GM21737 (cell line): ENCODE measurements around the gene DDR1.

Experiments
- ATAC-seq: cut with Tn5 transposase; IDR thresholded peaks from one replicate; pipeline ENCODE4 v1.9.1; 2021; ENCODE audit warnings: mild to moderate bottlenecking, moderate library complexity; ENCODE audit not compliant: unreplicated experiment

DDR1 gene

DNA sequence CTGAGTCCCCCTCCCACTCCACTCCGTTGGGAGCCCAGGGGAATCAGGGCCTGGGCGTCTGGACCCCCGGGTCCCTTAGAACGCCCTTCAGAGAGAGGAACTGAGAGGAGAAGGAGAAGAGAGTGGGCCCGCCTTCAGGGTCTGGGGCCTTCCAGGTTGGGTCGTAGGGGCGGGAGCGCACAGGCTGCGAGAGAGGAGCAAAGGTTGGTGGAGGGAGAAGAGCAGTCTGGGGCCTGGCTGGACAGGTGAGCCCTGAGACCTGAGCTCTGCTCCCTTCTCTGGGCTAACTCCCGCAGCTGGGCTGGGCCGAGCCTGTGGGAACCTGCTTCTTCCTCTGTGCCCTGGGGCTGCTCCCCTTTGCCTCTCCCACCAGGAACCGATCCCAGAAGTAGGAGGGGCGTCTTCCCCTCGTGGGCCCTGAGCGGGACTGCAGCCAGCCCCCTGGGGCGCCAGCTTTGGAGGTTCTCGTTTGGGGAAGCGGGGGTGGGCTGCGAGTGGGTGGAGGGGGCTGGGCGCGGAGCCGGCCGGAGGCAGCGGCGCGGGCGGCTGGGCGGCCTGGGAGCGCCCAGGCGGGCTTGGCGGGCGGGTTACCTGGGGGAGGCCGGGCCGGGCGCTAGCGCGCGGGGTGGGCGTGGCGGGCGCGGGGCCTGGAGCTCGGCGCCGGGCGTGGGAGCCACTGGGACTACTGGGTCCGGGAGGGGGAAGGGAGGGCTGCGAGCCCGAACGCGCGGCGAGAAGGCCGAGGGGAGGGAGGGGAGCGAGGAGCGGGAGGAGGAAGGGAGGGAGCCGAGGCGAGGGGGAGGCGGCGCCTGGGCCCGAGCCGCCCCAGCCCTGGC is at the start of gene DDR1:
DDR1 (plus strand) TSS at position 835 of the 836 bp plus-strand sequence. CDS start 4,211 bp downstream, outside the sequence.
- no peak for ATAC-seq

DNA sequence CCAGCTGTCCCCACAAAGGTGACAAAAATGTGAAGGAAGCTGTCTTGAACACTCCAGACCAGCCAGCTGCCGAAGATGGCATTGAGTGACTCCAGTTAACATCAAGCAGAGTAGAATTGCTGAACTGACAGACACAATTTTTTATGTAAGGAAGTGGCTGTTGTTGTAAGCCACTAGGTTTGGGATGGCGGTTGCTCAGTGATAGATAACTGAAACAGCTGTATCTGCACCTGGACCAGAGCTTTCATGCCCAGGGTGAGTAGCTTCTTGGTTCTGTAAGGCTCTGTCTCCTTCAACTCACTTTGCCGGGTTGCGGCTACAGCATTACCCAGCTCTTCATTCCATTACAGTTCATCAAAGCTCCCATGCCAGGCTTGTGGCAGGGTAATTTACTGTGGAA is 49.7 kb upstream of the DDR1 start:
- ATAC-seq: no peak

DNA sequence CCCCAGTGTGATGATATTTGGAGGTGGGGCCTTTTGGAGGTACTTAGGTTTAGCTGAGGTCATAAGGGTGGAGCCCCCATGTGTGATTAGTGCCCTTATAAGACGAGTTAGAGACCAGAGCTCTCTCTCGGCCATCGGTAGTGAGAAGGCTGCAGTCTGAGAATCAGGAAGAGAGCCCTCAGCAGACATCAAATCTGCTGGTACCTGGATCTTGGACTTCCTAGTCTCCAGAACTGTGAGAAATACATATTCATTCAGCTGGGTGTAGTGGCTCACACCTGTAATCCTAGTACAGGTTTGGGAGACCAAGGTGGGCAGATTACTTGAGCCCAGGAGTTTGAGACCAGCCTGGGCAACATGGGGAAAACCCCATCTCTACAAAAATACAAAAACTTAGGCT is 48.7 kb upstream of the DDR1 start:
- ATAC-seq: no peak

DNA sequence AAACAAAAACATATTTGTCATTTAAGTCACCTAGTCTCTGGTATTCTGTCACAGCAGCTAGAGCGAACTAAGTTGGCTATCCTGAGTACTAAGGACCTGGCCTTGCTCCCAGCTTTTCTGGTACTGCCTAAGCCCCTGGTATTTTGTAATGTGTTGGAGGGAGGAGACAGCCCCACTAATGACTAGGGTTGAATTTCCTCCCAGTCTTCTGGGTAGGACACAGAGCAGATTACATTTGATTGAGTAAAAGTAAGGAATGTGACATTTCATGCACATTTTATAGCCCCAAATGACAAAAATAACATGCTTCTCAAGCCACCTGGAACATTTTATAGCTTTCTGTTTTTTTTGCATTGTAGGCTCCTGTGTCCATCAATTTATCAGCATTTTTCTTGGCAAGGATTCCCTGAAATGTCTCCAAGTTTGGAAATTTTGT is 47.9 kb upstream of the DDR1 start:
- ATAC-seq: no peak

DNA sequence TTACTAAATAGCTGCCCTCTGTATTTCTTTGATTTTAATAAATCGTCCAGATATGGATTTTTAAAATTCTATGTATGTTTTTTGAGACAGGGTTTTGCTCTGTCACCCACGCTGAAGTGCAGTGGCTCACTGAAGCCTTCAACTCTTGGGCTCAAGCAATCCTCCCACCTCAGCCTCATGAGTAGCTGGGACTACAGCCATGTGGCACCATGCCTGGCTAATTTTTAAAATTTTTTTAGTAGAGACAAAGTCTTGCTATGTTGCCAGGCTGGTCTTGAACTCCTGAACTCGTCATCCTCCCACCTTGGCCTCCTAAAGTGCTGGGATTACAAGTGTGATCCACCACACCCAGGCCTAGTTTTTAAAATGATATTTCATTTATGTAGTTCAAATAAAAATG is 47.4 kb upstream of the DDR1 start:
- no peak for ATAC-seq

DNA sequence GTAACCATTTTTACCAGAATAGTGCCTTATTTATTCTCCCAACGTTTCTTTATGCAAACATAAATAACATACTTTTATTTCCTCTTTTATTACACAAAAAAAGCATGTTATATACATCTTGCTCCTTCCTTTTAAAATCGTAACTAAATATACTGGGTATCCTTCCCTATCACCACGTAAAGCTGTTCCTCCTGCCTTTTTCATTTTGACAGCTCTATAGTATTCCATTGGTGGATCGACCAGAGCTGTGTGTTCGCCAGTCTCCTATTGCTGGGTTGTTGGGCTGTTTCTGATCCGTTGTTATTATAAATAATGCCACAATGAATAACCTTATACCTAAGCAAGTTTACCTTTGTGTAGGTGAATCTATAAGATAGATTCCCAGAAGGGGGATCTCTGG is 46.9 kb upstream of the DDR1 start:
- no peak for ATAC-seq

DNA sequence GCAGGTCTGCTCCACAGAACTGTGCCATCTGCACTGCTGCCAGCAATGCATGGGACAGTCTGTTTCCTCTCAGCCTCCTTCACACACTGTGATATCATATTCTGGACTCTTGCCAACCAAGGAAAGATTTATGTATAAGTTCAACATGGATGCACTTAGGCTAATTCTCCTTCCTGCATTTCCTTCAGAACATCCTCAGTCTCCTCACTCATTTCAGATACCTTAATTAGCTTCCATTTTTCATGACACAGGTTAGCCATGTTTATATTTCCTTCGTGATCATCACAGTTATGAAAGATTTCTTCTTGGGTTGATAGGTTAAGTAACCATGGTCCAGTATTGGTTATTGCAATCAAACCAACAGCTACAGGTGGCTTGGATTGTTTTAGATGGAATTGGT is 46.4 kb upstream of the DDR1 start:
- ATAC-seq: no peak

DNA sequence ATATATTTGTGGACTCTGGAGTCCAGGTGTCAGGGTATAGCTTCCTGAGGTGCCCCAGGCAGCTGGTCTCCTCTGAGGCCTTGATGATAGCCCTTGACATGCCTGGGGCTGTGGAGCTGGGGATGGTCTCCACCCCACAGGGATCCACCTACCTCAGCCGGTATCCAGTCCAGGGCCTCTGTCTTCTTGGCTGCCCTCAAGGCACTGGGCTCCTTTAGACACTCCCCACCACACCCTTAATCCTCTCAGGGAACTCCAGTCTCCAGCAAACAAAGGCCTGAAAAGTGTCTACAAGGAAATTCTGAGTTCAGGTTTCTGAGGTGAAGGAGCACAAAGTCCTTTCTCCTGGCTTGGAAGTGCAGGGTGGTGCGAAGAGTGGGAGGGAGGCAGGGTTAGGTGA is 44.6 kb upstream of the DDR1 start:
- no peak for ATAC-seq

DNA sequence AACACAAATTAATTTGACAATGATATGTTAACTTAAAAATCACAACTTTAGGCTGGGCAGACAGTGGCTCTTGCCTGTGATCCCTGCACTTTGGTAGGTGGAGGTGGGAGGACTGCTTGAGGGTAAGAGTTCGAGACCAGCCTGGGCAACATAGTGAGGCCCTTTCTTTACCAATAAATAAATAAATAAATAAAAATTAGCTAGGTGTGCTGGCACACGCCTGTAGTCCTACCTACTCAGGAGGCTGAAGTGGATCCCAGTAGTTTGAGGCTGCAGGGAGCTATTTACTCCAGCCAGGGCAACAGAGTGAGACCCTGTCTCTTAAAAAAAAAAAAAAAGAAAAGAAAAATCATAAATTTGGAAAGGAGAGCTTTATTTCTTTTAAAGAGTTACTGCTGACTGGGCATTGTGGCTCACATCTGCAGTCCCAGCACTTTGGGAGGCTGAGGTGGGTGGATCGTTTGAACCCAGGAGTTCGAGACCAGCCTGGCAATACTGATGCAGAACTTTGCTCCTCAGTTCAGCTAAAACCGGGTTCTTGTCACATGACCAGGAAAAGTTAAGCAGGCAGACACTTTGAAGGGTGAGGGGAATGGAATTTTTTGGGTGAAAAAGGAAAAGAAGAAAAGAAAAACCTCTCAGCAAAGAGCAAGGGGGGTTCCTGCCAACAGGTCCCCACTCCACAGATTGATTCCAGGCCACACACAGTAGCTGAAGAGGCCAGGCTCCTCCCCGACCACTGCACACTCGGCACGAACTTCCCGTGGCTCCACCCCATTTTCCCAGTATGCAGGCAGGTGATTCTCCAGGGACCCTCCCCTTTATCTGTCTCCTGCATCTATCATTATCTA is 44.0 kb upstream of the DDR1 start:
- ATAC-seq: no peak

DNA sequence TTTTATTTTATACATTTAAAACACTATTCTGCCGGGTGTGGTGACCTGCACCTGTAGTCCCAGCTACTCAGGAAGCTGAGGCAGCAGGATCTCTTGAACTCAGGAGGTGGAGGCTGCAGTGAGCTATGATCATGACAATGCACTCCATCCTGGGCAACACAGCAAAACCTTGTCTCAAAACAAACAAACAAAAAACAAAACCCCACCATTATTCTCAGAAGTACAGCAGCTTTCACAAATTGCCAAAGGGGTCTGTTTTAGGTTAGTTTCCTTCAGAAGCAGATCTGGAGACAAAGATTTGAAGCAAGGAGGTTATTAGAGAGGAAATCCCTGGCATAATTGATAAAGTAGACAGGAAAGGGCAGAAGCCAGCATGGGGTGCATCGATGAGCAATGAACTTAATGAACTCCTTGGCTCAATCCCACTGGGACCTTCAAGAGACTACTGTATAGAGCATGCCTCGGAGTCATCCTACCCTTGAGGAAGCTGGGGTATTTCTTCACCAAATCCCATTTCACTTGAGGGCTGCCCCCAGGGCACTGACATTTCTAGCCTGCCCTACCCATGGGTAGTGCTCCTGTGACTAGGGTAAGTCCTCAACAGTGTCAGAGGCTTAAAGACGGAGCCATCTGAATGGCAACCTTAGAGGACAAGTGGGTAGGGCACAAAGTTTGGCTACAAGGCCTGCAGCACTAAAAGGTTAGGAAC is 43.2 kb upstream of the DDR1 start:
- no peak for ATAC-seq

DNA sequence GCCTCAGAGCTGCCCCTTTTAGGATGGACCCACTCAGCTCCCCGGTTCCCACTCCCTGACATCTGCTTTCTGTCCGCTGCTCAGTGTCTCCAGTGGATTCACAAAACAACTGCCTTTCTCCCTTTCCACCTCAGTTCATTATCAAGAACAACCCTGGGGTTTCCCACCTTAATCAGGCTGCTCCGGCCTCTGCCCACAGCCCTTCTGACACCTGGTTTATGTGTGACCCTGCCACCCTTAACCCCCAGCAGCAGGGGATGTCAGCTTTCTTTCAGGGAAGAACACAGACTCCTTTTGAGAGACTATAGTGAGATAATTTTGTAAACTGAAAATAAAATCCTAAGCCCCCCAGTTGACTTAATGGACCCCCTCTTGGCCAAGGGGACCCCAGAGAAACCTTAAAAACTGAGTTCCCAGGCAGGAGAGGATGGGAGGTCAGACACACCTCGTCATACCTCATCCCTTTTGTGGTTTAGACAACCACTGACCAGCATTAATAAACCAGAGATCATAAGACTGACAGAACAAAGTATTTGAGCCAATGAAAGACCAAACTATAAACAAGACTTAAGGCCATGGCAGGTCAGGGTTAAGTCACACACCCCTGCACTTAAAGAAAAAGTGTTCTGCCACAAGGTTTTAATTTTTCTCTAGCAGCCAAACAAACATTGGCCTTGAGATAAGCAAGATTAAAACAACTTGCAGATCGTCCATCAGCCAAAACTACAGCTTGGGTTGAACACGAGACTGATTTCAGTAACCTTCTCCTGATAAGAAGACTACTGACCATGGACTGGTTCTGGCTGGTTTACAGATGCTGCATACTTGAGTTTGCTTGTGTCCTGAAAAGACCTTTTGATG is 42.4 kb upstream of the DDR1 start:
- ATAC-seq: no peak

DNA sequence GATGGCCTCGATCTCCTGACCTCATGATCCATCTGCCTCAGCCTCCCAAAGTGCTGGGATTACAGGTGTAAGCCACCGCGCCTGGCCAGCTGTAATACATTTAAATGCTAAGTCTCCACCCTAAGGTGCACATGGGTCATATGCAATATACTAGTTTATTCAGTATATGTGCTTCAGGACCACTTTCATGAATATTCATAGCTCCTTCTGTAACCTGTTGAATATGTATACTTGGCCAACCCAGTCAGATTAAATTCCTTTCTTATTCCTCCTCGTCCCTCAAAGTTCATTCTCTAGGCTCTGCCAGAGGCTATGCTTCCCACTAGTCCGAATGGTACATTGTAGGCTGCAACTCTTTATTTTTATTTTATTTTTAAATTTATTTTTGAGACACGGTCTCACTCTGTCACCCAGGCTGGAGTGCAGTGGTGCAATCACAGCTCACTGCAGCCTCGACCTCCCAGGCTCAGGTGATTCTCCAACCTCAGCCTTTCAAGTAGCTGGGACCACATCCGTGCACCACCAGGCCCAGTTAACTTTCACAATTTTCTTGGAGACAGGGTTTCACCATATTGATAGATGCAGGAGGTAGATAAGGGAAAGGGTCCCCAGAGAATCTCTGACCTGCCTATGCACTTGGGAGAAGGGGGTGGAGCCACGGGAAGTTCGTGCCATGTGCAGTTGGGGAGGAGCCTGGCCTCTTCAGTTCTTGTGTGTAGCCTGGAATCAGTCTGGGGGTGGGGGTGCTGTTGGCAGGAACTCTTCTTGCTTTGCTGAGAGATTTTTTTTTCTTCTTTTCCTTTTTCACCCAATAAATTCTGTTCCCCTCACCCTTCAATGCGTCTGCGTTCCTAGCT is 41.3 kb upstream of the DDR1 start:
- ATAC-seq: no peak

DNA sequence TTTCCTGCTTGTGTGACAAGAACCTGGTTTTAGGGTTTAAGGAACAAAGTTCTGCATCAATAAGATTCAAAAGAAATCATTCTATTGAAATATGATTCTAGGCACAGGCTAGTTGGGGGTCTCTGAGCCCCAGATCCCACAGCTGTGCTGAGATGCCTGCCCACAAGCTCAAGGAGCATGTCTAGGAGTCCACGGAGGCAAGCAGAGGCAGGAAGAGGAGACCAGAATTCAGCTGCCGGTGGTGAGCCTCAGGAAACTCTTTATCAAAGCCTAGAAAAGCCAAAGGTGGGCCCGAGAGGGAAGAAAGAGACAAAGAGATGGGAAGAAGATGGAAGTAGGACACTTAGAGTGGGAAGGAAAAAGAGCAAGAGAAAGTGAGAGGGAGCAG is 40.7 kb upstream of the DDR1 start:
- no peak for ATAC-seq

DNA sequence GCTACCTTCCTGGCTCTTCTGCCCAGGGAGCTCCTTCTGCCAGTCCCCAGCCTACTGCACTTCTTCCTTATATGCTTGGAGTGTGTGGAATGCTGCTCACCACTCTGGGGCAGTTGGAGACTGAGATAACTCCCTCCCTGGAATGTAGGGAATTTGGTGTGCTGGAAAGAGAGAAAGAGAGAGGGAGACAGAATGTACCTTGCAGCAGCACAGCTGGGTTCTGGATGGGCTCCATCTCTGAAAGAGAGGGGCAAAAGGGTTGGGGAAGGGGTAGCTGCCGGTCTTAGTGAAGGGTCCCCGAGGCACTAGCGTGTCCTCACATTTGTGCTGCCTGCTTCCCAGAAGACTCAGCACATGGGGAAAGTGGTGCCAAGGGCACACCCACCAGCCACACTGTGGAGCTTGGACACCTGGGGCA is 40.2 kb upstream of the DDR1 start:
- no peak for ATAC-seq

DNA sequence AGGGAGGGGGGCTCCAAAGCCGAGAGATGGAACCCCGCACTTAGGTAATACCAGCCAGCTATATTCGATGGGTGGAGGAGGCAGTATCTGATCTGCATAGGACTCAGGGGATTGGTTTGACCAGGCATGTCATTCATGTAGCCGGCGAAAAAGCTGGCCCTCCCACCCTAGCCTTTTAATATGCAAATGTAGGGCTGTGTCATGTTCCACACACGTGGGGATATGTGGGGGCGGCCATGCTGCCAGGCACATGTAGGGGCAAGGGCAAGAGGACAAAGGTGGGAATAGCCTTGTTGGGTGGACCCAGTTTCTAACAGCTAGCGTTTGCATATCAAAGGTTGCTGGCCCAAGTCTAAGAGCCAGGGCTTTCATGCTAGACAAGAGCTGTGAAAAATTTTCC is 39.1 kb upstream of the DDR1 start:
- no peak for ATAC-seq

DNA sequence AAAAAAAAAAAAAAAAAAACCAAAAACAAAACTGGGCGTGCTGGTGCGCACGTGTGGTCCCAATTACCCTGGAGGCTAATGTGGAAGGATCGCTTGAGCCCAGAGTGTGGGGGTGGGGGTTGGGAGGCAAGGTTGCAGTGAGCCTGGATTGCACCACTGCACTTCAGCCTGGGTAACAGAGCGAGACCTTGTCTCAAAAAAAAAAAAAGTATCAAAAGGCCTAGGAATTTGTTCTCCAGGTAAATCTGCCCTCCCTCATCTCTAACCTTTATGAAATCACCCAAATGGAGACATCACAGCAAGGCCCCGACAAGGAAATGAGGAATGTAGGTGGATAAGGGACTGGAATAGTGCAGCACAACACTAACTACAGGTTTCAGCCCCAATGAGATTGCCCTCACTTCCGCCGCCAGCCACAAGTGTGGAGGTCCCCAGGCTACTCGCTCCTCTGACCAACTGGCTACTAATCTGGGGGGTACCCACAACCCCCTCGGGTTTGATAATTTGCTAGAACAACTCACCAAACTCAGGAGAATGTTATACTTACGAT is 36.8 kb upstream of the DDR1 start:
- no peak for ATAC-seq

DNA sequence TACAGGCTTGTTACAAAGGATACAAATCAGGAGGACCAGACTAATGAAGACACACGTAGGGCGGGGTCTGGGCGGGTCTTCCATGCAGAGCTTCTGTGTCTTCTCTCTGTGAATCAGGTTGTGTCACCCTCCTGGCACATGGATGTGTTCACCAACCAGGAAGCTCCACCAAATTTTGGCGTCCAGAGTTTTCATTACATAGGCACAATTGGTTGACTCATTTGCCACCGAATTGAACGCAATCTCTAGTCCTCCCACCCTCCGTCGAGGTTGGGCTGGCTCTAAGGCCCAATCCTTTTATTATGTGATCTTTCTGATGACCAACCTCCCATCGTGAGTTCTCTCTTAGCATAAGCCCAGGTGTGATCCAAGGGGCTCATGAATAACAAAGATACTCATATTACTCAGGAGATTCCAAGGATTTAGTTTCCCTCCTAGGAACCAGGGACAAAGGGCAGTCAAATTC is 36.3 kb upstream of the DDR1 start:
- no peak for ATAC-seq

DNA sequence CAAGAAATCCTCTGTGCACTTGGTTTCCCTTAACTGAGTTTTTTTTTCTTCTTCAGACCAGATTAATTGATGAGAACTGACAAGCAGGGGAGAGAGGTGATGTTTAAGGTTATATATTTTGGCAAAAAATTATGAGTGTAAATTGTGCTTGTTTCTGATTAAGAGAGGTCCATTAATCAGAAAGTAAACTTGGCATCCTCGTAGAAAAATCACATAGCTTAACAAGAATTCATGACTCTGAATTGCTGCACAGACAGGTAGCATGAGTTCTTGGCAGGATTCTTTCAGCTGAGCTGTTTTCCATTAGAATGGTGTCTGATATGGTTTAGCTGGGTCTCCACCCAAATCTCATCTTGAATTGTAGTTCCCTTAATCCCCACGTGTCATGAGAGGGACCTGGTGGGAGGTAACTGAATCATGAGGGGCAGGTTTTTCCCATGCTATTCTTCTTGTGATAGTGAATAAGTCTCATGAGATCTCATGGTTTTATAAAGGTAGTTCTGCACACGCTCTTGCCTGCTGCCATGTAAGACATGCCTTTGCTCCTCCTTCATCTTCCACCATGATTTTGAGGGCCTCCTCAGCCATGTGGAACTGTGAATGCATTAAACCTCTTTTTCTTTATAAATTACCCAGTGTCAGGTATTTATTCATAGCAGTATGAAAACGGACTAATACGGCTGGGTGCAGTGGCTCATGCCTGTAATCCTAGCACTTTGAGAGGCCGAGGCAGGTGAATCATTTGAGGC is 34.2 kb upstream of the DDR1 start:
- ATAC-seq: no peak
